Fibroblast of mammary gland (primary cell): ENCODE results near the gene LRMDA.

ENCODE experiments used
- DNase-seq: peaks from one replicate; pipeline ENCODE4 v3.0.0-alpha.2; 2010; ENCODE audit warnings: low read depth
- H3K4me3 ChIP-seq: 2 replicates; pipeline ENCODE4 v1.5.1; 2011; ENCODE audit warnings: low read depth, mild to moderate bottlenecking, low read length, moderate library complexity; ENCODE audit not compliant: control insufficient read depth
- TF ChIP-seq, protein P1 (sequence below): conservative IDR thresholded peaks from 2 replicates; pipeline ENCODE4 v1.5.1; 2011; ENCODE audit warnings: low read depth, low read length, inconsistent platforms; ENCODE audit not compliant: control insufficient read depth, insufficient read depth

LRMDA gene

DNA sequence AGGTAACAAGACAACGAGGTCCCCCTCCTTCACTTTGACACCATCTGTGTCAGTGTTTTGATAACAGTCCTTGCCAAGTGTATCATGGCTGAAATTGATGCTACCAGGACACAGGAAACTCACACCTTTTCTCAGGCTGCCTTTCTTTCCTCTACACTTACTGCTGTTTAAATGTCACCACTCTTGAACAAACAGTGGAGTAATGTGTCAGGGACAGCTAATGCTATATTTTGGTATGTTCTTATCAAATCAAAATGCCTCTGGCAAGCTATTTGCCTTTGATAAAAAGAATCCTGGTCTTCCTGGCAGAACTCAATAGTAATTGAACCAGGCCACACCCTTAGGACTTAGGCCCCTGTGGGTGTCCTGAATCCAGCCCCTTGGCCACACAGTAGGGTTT, 692.9 kb downstream of the LRMDA start:
- TF ChIP-seq, protein P1, sequence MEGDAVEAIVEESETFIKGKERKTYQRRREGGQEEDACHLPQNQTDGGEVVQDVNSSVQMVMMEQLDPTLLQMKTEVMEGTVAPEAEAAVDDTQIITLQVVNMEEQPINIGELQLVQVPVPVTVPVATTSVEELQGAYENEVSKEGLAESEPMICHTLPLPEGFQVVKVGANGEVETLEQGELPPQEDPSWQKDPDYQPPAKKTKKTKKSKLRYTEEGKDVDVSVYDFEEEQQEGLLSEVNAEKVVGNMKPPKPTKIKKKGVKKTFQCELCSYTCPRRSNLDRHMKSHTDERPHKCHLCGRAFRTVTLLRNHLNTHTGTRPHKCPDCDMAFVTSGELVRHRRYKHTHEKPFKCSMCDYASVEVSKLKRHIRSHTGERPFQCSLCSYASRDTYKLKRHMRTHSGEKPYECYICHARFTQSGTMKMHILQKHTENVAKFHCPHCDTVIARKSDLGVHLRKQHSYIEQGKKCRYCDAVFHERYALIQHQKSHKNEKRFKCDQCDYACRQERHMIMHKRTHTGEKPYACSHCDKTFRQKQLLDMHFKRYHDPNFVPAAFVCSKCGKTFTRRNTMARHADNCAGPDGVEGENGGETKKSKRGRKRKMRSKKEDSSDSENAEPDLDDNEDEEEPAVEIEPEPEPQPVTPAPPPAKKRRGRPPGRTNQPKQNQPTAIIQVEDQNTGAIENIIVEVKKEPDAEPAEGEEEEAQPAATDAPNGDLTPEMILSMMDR = no peak
- no peak for DNase-seq
- no peak overlapping the region for H3K4me3 ChIP-seq

DNA sequence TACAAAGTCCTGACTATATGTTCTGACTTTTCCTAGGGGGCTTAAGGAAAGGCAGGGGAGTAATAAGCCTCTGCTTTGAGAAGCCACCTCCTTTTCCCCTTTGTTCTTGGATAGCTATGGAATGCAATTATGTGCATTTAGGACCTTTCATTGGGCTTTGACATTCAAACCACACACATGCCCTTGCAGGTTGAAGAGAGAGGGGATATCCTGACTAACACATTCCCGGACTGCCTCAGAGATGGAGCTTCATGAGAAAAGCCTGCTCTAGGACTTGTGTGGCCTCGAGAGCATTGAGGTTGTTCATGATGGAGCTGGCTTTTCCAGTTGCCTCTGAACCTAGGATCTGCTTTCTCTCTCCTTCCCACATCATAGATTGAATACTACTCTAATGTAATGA, 694.5 kb downstream of the LRMDA start:
- DNase-seq = no peak
- TF ChIP-seq, protein P1 = no peak
- H3K4me3 ChIP-seq = no peak overlapping the region

DNA sequence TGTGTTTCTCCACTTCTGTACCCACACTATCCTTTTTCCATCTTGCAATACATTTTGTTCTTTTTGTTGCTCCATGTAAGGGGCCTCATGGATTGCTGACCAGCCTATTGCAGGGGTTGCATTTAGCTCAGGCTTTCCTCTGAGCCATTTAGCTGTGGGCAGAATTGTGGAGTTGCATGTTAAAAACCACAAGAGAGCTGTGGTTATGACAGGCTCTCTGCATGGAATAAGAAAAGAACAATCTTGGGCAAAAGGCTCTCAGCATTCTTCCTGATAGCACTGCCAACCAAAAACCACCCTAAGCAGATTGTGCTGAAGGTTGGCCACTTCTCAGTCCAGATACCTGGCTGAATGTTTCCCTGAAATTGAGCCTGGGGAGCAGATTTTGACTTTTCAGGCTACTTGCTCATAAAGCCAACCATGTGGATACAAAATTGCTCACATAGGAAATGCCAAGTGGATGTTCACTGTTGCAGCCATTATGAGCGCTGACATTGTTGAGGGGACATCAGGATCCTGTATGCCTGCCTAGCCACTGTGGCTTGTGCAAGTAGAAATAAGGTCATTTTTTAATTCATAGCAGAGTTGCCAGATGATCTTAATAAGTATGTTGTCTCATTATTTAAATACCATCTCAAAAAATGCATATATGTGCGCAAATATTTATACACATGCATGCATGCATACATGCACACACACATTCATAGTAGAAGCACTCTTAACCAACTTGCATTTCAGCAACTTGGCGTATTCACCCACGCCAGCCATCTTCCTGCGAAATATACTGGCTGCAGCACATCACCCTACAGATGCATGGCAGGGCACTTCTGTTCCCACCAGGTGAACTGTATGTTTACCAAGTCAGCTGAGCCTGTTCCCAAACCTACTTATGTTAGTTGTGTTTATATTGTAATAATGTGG, 695.4 kb downstream of the LRMDA start:
- DNase-seq = no peak
- H3K4me3 ChIP-seq = no peak overlapping the region
- TF ChIP-seq, protein P1 = no peak

DNA sequence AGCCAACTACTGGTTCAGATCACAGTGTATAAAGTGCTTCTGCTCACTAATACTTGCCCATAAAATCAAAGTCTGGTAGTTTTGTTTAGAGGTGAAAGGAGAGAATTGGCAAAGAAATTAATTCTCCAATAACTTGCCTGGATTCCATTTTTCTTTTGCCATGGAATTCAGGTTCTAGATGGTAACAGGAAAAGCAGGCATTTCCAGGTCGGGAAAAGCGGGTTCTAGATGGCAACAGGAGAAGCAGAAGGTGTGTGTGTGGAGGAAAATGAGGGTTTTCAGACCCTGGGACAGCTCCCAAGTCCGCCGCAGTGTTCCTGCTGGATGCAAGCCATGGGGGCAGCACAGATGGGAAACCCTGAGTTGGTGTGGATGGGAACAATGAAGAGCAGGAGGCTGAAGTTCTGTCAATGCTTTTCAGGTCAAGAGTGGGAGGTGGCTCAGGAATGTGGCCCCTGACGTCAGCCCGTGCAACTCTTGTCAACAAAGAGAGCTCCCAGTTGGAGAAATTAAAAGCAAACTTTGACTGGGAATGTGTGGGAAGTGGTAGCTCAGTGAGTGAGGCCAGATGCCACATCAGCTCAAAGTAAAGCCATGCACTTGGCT, 696.7 kb downstream of the LRMDA start:
- TF ChIP-seq, protein P1 = no peak
- DNase-seq = no peak
- no peak overlapping the region for H3K4me3 ChIP-seq

DNA sequence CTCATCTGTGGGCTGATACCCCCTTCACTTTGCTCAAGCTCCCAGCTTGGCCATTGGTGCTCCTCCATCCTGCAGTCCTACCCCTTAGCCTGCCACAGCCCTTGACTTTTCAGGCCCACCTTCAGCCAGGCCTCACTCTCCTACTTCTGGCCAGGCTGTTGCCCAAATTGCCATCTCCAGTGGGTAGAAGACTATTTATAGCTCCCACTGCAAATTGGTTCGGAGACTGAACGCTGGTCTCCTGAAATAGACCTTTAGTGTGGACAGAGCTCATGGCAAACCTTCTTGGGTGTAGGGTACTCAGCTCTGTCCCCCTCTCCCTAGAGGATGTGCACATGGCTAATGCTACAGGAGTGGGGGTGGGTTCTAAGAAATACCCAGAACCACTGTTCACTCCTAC, 697.8 kb downstream of the LRMDA start:
- DNase-seq = no peak
- TF ChIP-seq, protein P1 = no peak
- H3K4me3 ChIP-seq = no peak overlapping the region

DNA sequence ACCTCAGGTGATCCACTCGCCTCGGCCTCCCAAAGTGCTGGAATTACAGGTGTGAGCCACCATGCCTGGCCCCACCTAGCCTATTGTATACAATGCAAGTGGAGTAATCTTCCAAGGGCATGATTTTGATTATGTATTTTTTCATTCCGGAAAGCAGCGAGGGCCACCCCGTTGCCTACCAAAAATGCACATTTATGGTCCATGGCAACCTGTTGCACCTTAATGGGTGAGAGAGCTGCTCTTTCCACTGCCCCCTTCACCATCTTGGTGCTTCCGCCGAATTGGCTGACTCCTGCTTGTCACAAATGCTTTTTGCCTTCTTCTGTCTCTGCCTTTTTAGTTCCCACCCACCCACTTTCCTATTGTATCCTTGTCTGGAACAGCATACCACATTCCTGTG, 699.5 kb downstream of the LRMDA start:
- TF ChIP-seq, protein P1 = no peak
- no peak overlapping the region for H3K4me3 ChIP-seq
- DNase-seq = no peak
